ENCODE results near the gene ATOH7.
"Not testable (repeated sequence)": the region's sequence is repeated elsewhere in the genome, so short reads cannot be mapped to it uniquely, and the experiment has no call there.

ATOH7 gene

GRCh38 chr10:68238371-68238770, 6.5 kb upstream of the ATOH7 start:
- in situ Hi-C loops (cut with MboI; ENCODE audit: low sequenced_read_pairs), result no loop called here

GRCh38 chr10:68237173-68237572, 5.3 kb upstream of the ATOH7 start:
- in situ Hi-C loops (cut with MboI; ENCODE audit: low sequenced_read_pairs), result no loop called here

GRCh38 chr10:68235581-68235980, 3.7 kb upstream of the ATOH7 start:
- in situ Hi-C loops (cut with MboI; ENCODE audit: low sequenced_read_pairs), result no loop called here

GRCh38 chr10:68235111-68235510, 3.2 kb upstream of the ATOH7 start:
- in situ Hi-C loops (cut with MboI; ENCODE audit: low sequenced_read_pairs), result no loop called here

- in situ Hi-C loops (cut with MboI; ENCODE audit: low sequenced_read_pairs), result no loop called here
Observed at GRCh38 chr10:68233046-68233445, 1.1 kb upstream of the ATOH7 start.

GRCh38 chr10:68231106-68231816, 652 bp downstream of the ATOH7 start:
- in situ Hi-C loops (cut with MboI; ENCODE audit: low sequenced_read_pairs), result no loop called here

GRCh38 chr10:68230268-68230667, 1.6 kb downstream of the ATOH7 start:
- in situ Hi-C loops (cut with MboI; ENCODE audit: low sequenced_read_pairs), result no loop called here

GRCh38 chr10:68224810-68225209, 7.1 kb downstream of the ATOH7 start:
- in situ Hi-C loops (cut with MboI; ENCODE audit: low sequenced_read_pairs), result no loop called here

GRCh38 chr10:68223535-68224165, 8.3 kb downstream of the ATOH7 start:
- in situ Hi-C loops (cut with MboI; ENCODE audit: low sequenced_read_pairs), result no loop called here

- in situ Hi-C loops (cut with MboI; ENCODE audit: low sequenced_read_pairs), result no loop called here
Observed at GRCh38 chr10:68222391-68222790, 9.5 kb downstream of the ATOH7 start.

GRCh38 chr10:68221196-68221595, 10.7 kb downstream of the ATOH7 start:
- in situ Hi-C loops (cut with MboI; ENCODE audit: low sequenced_read_pairs), result no loop called here

GRCh38 chr10:68218786-68219185, 13.1 kb downstream of the ATOH7 start:
- in situ Hi-C loops (cut with MboI; ENCODE audit: low sequenced_read_pairs), result no loop called here

GRCh38 chr10:68212721-68213352, 19.1 kb downstream of the ATOH7 start:
- in situ Hi-C loops (cut with MboI; ENCODE audit: low sequenced_read_pairs), result no loop called here

GRCh38 chr10:68211669-68212068, 20.2 kb downstream of the ATOH7 start:
- in situ Hi-C loops (cut with MboI; ENCODE audit: low sequenced_read_pairs), result no loop called here

- in situ Hi-C loops (cut with MboI; ENCODE audit: low sequenced_read_pairs), result no loop called here
Observed at GRCh38 chr10:68208424-68209042, 23.4 kb downstream of the ATOH7 start.

- in situ Hi-C loops (cut with MboI; ENCODE audit: low sequenced_read_pairs), result no loop called here
Observed at GRCh38 chr10:68202960-68203353, 29.0 kb downstream of the ATOH7 start.

GRCh38 chr10:68196701-68197100, 35.2 kb downstream of the ATOH7 start:
- in situ Hi-C loops (cut with MboI; ENCODE audit: low sequenced_read_pairs), result no loop called here

GRCh38 chr10:68195776-68196175, 36.1 kb downstream of the ATOH7 start:
- in situ Hi-C loops (cut with MboI; ENCODE audit: low sequenced_read_pairs), result not testable (repeated sequence)

GRCh38 chr10:68194290-68194689, 37.6 kb downstream of the ATOH7 start:
- in situ Hi-C loops (cut with MboI; ENCODE audit: low sequenced_read_pairs), result no loop called here

- in situ Hi-C loops (cut with MboI; ENCODE audit: low sequenced_read_pairs), result no loop called here
Observed at GRCh38 chr10:68192113-68192512, 39.8 kb downstream of the ATOH7 start.

- in situ Hi-C loops (cut with MboI; ENCODE audit: low sequenced_read_pairs), result no loop called here
Observed at GRCh38 chr10:68188835-68189234, 43.1 kb downstream of the ATOH7 start.

- in situ Hi-C loops (cut with MboI; ENCODE audit: low sequenced_read_pairs), result no loop called here
Observed at GRCh38 chr10:68185085-68185484, 46.8 kb downstream of the ATOH7 start.

Measured in hTERT RPE-1 (cell line).